Liver (tissue), 9 donors: ENCODE results near the gene IFT27. TPM values are rescaled to one million over a fixed set of nuclear protein-coding genes. Genes with fewer than 3 reads are reported as not detected.

Experiments used
- DNase-seq: peaks from one replicate; pipeline ENCODE4 v3.0.0-alpha.2; 2017; ENCODE audit warnings: low spot score
- H3K27ac ChIP-seq, 2 donors: one replicate each; pipeline ENCODE4 v1.7.0; 2013; ENCODE audit warnings: inconsistent platforms in 2 of 2, low read length in 2 of 2, control low read depth in 1 of 2, low read depth in 1 of 2, mild to moderate bottlenecking in 1 of 2
- H3K27me3 ChIP-seq, 4 donors: one replicate each; pipeline versions ENCODE4 v1.6.1 to v1.7.0; 2013; ENCODE audit warnings: low read length in 3 of 4, inconsistent platforms in 1 of 4, mild to moderate bottlenecking in 1 of 4, moderate library complexity in 1 of 4; ENCODE audit not compliant: control insufficient read depth in 4 of 4, insufficient read depth in 4 of 4
- H3K36me3 ChIP-seq, 4 donors: one replicate each; pipeline versions ENCODE4 v1.6.1 to v1.7.0; 2013; ENCODE audit warnings: low read length in 3 of 4, mild to moderate bottlenecking in 3 of 4, low read depth in 1 of 4, moderate library complexity in 1 of 4; ENCODE audit not compliant: control insufficient read depth in 4 of 4, insufficient read depth in 3 of 4
- H3K4me1 ChIP-seq, 4 donors: one replicate each; pipeline versions ENCODE4 v1.6.1 to v1.7.0; 2013; ENCODE audit warnings: low read length in 3 of 4, mild to moderate bottlenecking in 3 of 4, moderate library complexity in 1 of 4; ENCODE audit not compliant: control insufficient read depth in 4 of 4, insufficient read depth in 4 of 4
- H3K4me3 ChIP-seq, 3 donors: one replicate each; pipeline versions ENCODE4 v1.6.1 to v1.7.0; 2013; ENCODE audit warnings: low read length in 3 of 3, control low read depth in 1 of 3, low read depth in 1 of 3, mild to moderate bottlenecking in 1 of 3
- H3K9ac ChIP-seq, 2 donors: one replicate each; pipeline ENCODE4 v1.7.0; 2013; ENCODE audit warnings: low read length in 2 of 2, mild to moderate bottlenecking in 2 of 2, moderate library complexity in 2 of 2, control low read depth in 1 of 2, low read depth in 1 of 2
- H3K9me3 ChIP-seq, 4 donors: one replicate each; pipeline versions ENCODE4 v1.6.1 to v1.7.0; 2013; ENCODE audit warnings: low read length in 3 of 4; ENCODE audit not compliant: control insufficient read depth in 4 of 4
- ATF3 ChIP-seq: IDR thresholded peaks from 2 replicates; pipeline ENCODE4 v1.6.1; 2016; ENCODE audit warnings: antibody characterized with exemption
- EGR1 ChIP-seq, 2 donors: IDR thresholded peaks; 2 replicates each; pipeline ENCODE4 v1.6.1; 2016 to 2018; ENCODE audit warnings: antibody characterized with exemption in 2 of 2, low read depth in 2 of 2
- FOXA1 ChIP-seq: IDR thresholded peaks from 2 replicates; pipeline ENCODE4 v1.6.1; 2016; ENCODE audit warnings: antibody characterized with exemption
- FOXA2 ChIP-seq: IDR thresholded peaks from 2 replicates; pipeline ENCODE4 v1.6.1; 2016; ENCODE audit warnings: antibody characterized with exemption
- GABPA ChIP-seq, 2 donors: IDR thresholded peaks in 1 of 2; conservative IDR thresholded peaks in 1 of 2; 2 replicates each; pipeline ENCODE4 v1.6.1; 2016; ENCODE audit warnings: antibody characterized with exemption in 2 of 2, mild to moderate bottlenecking in 1 of 2, moderate library complexity in 1 of 2
- HNF4A ChIP-seq, 2 donors: conservative IDR thresholded peaks; 2 replicates each; pipeline ENCODE4 v1.6.1; 2016; ENCODE audit warnings: antibody characterized with exemption in 2 of 2, mild to moderate bottlenecking in 2 of 2
- HNF4G ChIP-seq: IDR thresholded peaks from 2 replicates; pipeline ENCODE4 v1.6.1; 2016; ENCODE audit warnings: antibody characterized with exemption
- JUND ChIP-seq, 2 donors: IDR thresholded peaks; 2 replicates each; pipeline ENCODE4 v1.6.1; 2016; ENCODE audit warnings: antibody characterized with exemption in 2 of 2
- MAX ChIP-seq: IDR thresholded peaks from 2 replicates; pipeline ENCODE4 v1.6.1; 2016; ENCODE audit warnings: antibody characterized with exemption
- NR2F2 ChIP-seq: IDR thresholded peaks from 2 replicates; pipeline ENCODE4 v1.6.1; 2016; ENCODE audit warnings: antibody characterized with exemption
- RAD21 ChIP-seq, 2 donors: IDR thresholded peaks; 2 replicates each; pipeline ENCODE4 v1.6.1; 2016; ENCODE audit warnings: antibody characterized with exemption in 2 of 2, mild to moderate bottlenecking in 2 of 2
- REST ChIP-seq: IDR thresholded peaks from 2 replicates; pipeline ENCODE4 v1.6.1; 2016; ENCODE audit warnings: antibody characterized with exemption, mild to moderate bottlenecking
- SP1 ChIP-seq: IDR thresholded peaks from 2 replicates; pipeline ENCODE4 v1.6.1; 2018; ENCODE audit warnings: antibody characterized with exemption, mild to moderate bottlenecking
- TAF1 ChIP-seq: conservative IDR thresholded peaks from 2 replicates; pipeline ENCODE4 v1.6.1; 2016; ENCODE audit warnings: antibody characterized with exemption, mild to moderate bottlenecking
- YY1 ChIP-seq: IDR thresholded peaks from 2 replicates; pipeline ENCODE4 v1.6.1; 2016; ENCODE audit warnings: antibody characterized with exemption, mild to moderate bottlenecking
- ZBTB33 ChIP-seq: IDR thresholded peaks from 2 replicates; pipeline ENCODE4 v1.6.1; 2016; ENCODE audit warnings: antibody characterized with exemption
- WGBS: extraction: QIAGEN DNeasy Blood & Tissue Kit; methylation state at CpG from one replicate; pipeline ENCODE4 v1.1.7; 2013; 5-methylcytosine and 5-hydroxymethylcytosine counted together
- polyA plus RNA-seq, 2 donors: library from polyadenylated mRNA; stranded (reverse) in 1 of 2; unstranded in 1 of 2; fragments of 200-250 nt in 1 of 2; fragments of >200 nt in 1 of 2; fragmentation: Nextera tagmentation in 1 of 2; extraction: Ambion mirVana in 1 of 2; gene quantifications; one replicate each; pipeline versions ENCODE4 v1.2.1 to v1.2.3, GENCODE V29; 2013 to 2015
- total RNA-seq, 2 donors: library from RNA; depleted of rRNA; stranded (reverse); fragments of >200 nt; gene quantifications; one replicate each; pipeline ENCODE4 v1.2.3, GENCODE V29; 2014
- donor health status: healthy.
- donor health status: healthy.
- donor health status: healthy.
- donor health status: healthy.
- donor health status: healthy.

IFT27 gene
- total and polyA plus RNA-seq, 4 donors = 7.2 to 12.4 (median 9.6) TPM

GRCh38 chr22:36727110-36727509, 48.8 kb downstream of the IFT27 start:
- Histone ChIP-seq H3K4me1 (no peaks in the 10 kb centered on the region), H3K36me3 (no peaks in the 10 kb centered on the region), H3K27ac (no peak overlapping the region), H3K9ac (no peak overlapping the region), H3K9me3 (no peaks in the 10 kb centered on the region), H3K4me3 (no peak overlapping the region), H3K27me3 (peaks cover 0 to 6% (median 1%) of the 10 kb centered on the region in 4 donors)
- WGBS = 75% methylated on average over 7 of the region's 7 CpGs
- TF ChIP-seq FOXA2 (no peak), NR2F2 (no peak), JUND (IDR thresholded peaks at IDR 0.05) (no peak), EGR1 (IDR thresholded peaks at IDR 0.05; ENCODE audit: low read depth in 2 of 2) (no peak), MAX (no peak), GABPA (IDR thresholded peaks at IDR 0.05 in 1 of 2, conservative IDR thresholded peaks at IDR 0.05 in 1 of 2) (no peak), SP1 (no peak), YY1 (no peak), ATF3 (no peak), HNF4A (conservative IDR thresholded peaks at IDR 0.05) (no peak), FOXA1 (no peak), RAD21 (IDR thresholded peaks at IDR 0.05) (no peak)
- DNase-seq = no peak

GRCh38 chr22:36726007-36726380, 49.9 kb downstream of the IFT27 start:
- H3K9me3 ChIP-seq = no peaks in the 10 kb centered on the region
- H3K27ac ChIP-seq = no peak overlapping the region
- no peak overlapping the region for H3K9ac ChIP-seq
- peaks cover 0 to 6% (median 1%) of the 10 kb centered on the region in 4 donors for H3K27me3 ChIP-seq
- TF ChIP-seq HNF4A (conservative IDR thresholded peaks at IDR 0.05) = no peak
- no peak for TF ChIP-seq FOXA2
- no peak for TF ChIP-seq FOXA1
- no peak for TF ChIP-seq HNF4G
- no peak for TF ChIP-seq MAX
- TF ChIP-seq NR2F2 = no peak
- no peak for TF ChIP-seq RAD21 (IDR thresholded peaks at IDR 0.05)
- TF ChIP-seq ZBTB33 = no peak
- no peak for TF ChIP-seq TAF1
- no peak for TF ChIP-seq EGR1 (IDR thresholded peaks at IDR 0.05; ENCODE audit: low read depth in 2 of 2)
- no peak for TF ChIP-seq REST
- no peak for TF ChIP-seq ATF3
- TF ChIP-seq SP1 = no peak
- TF ChIP-seq YY1 = no peak
- TF ChIP-seq JUND (IDR thresholded peaks at IDR 0.05) = no peak
- DNase-seq = no peak
- H3K36me3 ChIP-seq = no peaks in the 10 kb centered on the region
- no peak overlapping the region for H3K4me3 ChIP-seq
- WGBS = 74% methylated on average over 9 of the region's 9 CpGs
- H3K4me1 ChIP-seq = no peaks in the 10 kb centered on the region
